Hepatocyte (in vitro differentiated cells): ENCODE results near the gene OCEL1.

Experiments used
- CTCF ChIP-seq: fragments of 200-600 bp; sonication (generic); IDR thresholded peaks from 2 replicates; pipeline ENCODE4 v1.5.1; 2016; ENCODE audit warnings: antibody characterized with exemption, mild to moderate bottlenecking; ENCODE audit not compliant: poor library complexity
- EZH2 ChIP-seq: fragments of 200-600 bp; sonication (generic); IDR thresholded peaks from 2 replicates; pipeline ENCODE4 v1.6.1; 2016; ENCODE audit warnings: antibody characterized with exemption, mild to moderate bottlenecking, borderline replicate concordance
- EZH2phosphoT487 ChIP-seq: fragments of 200-600 bp; sonication (generic); IDR thresholded peaks from one replicate; pipeline ENCODE4 v1.6.1; 2018; ENCODE audit warnings: antibody characterized with exemption, mild to moderate bottlenecking, low read depth, moderate library complexity; ENCODE audit not compliant: unreplicated experiment, severe bottlenecking

DNA sequence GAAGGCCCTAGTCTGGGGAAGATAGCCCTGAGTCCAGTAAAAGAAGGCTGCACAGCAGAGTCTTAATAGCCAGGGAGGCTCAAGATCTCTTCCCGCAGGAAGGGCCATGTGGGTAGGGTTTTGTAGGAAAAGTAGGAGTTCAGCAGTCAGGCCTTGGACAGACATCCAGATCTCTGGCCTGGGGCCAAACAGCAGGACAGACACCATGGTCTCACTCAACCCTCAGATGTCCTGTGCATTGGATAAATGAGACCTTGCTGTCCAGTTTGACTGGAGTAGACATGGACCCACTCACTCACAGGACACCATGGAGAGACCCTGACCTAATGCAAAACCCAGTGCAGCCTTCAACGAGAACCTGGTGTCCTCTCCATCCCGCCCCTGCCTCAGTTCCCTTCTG is 3.9 kb downstream of the OCEL1 start:
- no peak for TF ChIP-seq CTCF
- no peak for TF ChIP-seq EZH2phosphoT487
- no peak for TF ChIP-seq EZH2
